Activated CD8-positive, alpha-beta memory T cell treated with anti-CD3 and anti-CD28 coated beads, Interleukin-2, amount 50 U/mL, for 24 hours (primary cell): ENCODE measurements around the gene CPZ.
"Not testable (repeated sequence)": the region's sequence is repeated elsewhere in the genome, so short reads cannot be mapped to it uniquely, and the experiment has no call there.

Experiments used
- DNase-seq: peaks from one replicate; pipeline ENCODE4 v3.0.0-alpha.2; 2020; ENCODE audit errors: extremely low read depth

The CPZ gene

DNA sequence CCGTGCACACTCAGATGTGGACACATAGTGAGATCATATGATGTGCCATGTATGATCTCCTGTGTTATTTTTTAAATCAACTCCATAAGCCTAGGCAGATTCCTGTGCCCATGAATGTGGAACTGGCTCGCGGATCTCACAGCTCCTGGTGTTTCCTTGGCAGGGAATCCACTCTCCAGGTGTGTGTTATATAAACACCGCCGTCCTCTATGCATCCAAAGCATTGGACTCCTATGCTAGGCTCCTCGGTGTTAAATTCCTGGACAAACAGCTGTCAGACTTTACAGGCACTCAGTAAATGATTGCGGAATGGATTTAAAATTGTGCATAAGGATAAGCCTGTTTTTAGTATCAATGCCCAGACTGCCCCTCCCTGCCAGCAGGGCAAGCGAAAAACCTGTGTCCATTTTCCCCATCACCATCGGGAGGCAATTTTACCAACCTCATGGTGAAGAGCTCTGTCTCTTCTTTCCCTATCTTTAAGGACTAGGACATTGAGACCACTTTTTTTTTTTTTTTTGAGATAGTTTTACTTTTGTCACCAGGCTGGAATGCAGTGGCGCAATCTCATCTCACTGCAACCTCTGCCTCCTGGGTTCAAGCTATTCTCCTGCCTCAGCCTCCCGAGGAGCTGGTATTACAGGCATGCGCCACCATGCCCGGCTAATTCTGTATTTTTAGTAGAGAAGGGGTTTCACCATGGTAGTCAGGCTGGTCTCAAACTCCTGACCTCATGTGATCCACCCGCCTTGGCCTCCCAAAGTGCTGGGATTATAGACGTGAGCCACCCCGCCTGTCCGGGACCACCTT is 36.0 kb upstream of the CPZ start:
- no peak for DNase-seq

DNA sequence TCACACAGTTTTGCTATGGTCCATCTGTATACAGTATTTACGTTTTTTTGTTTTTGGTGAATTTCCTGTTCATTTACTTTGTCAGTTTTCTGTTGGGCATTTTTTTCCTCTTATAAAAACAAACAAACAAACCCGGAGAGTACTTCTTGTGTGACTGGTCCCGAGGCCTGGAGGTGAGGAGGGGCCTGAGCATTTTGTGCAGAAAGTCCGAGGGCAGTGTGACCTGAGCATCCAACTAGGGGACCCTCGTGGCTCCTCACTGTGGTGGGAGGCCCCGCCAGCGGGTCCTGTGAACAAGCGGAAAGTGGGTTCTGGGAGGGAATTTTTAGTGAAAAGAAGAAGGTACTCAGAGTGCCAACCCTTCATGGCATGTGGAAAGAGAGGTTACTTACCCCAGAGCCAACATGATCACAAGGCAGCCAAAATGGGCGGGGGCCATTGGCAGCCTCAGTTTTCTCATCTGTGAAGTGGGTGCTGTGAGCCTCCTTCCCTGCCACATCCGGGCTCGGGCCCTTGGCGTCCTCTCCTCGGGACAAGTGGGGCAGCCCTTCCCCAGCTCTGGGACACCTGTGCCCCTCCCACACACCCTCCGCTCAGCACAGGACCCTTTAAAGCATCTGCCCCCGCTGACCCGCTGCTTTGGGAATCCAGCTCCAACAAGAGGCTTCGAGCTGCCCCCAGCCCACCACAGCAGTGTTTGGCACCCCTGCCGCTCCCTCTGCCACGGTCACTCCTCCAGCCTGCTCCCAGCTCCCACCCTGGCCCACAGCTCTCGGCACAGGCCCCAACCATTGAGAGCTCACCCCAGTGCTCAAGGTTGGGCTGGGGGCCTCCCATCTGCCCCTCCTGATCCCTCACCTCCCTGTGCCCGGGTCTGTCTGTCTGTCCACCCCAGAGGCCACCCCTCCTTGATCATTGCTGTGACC is 35.2 kb upstream of the CPZ start:
- DNase-seq = no peak

DNA sequence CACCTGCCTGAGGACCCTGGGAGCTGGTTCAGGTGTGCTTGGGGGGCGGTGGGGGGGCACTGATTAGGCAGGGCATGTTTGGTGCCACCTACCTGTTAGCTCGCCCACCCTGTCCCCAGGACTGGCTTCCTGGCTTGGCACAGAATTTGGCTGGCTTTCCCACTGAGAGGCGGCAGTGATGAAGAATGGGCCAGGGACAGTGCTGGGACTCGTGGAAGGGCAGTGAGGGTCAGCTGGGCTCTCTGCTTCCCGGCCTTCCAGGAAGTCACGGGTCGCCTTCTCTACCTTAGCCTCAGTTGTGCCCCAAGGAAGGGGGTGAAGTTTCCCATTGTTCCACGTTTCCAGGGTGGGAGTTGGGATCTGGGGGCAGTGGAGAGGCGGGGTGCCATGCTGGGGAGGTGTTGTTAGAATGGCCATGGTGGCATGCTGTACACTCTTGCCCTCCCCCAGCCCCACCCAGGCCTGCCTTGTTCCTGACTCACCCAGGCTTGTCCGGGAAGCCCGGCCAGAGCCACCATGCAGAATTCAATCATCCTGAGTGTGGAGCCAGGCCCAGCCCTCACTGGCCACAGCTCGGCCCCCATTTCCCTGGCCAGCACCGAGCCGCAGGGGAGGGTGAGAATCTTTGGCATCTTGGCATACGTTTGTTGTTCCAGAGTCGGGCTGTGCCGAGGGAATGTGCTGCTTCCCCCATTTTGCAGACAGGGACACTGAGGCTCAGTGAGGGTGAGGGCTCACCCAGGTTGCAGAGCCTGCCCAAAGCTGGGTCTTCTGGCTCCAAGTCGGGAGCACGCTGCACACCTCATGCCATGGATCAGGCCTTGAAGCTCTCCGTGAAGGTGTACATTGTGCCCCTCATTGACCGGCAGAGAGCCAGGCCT is 34.2 kb upstream of the CPZ start:
- no peak for DNase-seq

DNA sequence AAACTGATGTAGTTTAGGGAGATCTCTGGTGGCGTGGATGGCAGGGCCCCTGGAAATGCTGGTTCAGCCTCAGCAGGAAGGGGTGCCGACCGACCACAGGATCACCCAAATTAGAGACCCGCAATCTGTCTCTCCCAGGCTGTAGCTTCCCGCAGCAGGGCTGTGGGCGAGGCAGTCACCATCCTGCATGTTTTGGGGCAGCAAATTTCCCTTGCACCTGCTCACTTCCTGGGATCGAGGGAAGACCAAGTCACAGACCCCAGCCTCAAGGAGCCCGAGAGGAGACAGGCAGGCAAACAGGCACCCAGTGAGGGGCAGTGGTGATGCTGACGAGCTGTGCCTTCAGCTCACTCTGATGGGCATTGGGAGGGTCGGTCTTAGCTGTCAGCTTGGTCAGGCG is 33.6 kb upstream of the CPZ start:
- no peak for DNase-seq

DNA sequence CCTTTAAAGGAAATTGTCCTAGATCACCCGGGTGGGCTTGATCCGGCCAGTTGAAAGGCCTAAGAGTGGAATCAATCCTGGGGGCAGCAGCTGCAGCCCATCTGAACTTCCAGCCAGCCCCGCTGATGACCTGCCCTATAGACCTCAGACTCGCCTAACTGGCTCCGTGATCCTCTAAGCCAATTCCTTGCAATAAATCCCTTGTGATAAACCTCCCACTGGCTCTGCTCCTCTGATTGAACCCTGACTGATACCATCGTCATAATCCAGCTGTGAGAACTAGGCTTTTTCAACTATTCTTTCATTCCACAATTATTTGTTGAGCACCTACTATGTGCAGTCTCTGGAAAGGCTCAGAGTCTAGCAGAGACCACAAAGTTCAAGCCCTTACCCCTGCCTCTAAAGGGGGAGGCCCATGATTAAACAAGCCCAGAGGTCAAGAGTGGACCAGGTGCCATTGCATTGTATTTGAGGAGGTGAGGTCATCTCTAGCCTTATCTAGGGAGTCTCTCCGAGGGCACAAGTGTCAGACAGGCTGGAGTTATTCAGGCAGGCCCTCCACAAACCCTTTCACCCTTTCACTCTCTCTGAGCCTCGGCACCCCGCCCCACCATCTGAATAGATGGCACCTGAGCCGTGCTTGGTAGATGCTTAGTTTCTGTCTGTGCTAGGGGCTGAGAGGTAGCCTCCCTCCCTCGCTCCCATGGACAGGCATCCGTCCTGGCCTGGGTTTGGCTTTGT is 32.9 kb upstream of the CPZ start:
- no peak for DNase-seq

DNA sequence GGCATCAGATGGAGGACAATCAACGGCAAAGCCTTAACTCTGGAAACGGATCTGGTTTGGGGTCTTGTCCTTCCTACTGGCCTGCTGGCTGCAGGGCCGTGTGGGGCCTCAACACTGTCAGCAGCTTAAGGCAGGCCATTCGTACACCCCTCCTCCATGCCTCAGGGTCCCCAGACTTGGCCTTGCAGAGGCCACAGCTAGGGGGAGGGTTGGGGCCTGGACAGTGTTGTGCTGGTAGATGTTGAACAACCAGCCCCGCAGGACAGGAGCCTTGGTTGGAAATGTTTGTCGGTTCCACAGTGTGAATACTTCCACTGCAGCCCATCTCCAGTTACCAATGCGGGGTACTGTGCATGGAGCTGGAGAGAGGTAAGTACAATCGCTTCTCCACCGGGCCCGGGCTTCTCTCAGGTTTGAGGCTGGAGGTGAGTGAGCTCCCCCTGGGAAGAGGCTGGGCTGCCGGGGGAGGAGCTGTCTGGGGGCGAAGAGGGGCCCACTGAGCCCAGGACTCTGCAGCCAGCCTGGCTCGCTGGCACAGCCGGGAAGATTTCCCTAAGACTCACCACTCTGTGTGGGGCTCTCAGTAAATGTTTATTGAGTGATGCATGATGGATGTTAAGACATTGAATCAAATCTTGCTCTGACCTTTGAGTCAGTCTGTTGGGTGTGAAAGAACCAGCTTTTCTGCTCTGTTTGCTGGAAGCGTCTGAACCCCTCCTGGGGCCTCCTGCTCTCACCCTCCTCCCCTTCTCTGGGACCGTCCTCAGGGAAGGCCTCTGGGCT is 32.1 kb upstream of the CPZ start:
- DNase-seq = no peak

DNA sequence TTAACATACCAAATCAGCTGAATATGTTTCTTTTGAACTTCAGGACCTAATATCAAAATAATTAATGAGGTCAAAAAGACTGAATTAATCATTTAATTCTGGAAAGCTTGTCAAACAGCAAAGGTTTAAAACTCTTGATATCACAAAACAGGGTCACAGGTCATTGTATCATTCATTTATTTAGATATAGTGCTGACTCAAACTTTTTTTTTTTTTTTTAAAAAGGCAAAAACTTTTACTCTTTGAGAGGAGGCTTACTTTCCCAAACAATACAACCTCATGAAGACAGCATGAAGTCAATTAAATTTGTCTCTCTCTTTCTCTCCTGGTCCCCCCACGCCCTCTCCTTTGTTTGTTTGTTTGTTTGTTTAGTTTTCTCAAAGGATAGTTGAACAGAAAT is 28.0 kb upstream of the CPZ start:
- DNase-seq = no peak

DNA sequence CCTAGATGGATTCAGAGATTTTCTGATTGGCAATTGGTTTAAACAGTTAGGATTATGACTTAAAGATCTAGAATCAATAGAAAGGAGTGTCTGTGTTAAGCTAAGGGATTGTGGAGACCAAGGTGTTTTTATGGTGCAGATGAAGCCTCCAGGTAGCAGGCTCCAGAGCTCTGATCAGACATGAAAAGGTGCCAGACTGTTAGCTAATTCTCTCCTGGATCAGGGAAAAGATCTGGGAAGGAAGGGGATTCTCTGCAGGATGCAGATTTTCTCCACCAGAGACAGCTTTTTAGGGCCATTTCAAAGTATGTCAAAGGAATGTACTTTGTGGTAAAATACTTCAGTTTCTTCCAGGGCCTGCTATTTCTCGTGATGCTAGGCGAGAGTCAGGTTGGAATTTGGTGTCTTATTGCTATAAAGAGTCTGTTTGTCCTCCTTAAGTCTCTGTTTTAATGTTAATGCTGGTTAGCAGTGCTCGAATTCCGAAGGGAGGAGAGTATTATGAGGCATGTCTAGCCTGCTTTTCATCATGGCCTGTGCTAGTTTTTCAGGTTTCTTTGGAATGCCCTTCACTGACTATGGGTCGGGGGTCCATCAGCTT is 24.4 kb upstream of the CPZ start:
- no peak for DNase-seq

DNA sequence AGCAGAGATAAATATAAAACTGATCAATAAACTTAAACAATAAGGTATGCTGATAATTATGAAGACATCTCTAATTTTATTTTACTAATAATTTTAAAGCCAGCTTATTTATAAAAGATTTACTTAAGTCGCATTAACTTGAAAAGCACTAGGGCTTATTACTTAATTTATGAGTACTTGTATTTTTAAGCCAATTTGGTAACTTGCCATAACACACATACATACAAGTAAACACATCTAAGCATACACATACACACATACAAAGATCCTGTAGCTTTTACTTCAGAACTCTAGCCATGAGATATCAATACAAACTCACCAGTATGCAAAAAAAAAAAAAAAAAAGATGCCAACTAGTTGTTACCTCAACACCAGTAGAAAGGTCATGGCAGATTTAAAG is 22.4 kb upstream of the CPZ start:
- DNase-seq = no peak

DNA sequence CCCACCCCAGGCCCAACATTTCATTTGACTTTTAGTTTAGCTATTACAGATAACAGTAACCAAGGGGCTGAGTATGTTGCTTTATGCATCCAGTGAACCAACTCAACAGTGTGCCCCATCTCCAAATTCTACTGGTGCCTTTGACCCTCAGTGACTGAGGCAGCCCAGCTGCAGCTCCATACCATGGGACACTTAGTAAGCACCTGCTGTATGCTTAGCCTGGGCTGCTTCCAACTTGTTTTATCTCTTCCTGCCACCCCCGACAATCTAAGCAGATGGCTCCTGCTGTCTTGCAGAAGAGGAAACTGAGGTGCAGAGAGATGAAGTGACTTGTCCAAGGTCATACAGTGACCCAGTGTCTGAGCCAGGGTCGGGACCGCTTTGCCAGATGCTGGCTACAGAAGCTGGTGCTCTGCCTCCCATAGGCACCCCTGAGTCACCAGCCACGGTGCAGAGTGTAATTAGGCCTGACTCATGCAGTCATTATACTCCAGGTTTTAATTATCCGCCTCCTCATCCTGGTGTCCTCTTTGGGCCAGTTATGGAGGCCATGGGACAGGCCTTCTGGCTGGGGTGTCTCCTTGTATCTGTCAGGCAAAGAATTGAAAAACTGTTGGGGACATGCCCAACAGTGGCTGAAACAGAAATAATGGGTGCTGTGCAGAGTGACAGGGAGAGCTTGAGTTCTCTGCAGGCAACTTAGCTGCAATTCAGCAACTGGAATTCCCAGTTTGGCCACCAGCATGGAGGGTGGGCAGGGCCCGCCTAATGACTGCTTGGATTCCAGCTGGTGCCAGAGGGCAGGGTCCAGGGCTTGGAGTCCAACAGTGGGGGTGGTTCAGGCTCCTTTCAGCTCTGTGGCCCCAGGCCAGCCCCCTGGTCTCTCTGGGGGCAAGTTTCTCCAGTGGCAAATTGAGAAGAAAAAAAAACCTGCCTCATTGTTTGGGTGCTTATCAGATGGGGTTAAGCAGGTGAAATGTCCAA is 20.6 kb upstream of the CPZ start:
- no peak for DNase-seq

DNA sequence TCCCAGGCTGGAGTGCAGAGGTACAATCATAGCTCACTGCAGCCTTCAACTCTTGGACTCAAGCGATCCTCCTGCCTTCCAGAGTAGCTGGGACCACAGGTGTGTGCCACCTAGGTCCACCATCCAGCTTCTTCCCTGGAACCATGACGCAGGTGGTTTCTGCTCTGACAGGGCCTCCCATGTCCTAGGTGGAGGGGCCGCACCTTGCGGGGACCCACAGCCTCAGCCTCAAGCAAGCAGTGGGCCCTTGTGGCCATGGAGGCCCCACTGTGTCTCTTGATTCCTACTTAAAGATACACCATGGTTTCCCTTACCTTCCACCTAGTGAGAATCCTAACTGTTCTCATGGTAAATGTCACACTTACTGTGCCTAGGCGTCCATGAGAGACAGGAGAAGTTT is 19.3 kb upstream of the CPZ start:
- DNase-seq = no peak

DNA sequence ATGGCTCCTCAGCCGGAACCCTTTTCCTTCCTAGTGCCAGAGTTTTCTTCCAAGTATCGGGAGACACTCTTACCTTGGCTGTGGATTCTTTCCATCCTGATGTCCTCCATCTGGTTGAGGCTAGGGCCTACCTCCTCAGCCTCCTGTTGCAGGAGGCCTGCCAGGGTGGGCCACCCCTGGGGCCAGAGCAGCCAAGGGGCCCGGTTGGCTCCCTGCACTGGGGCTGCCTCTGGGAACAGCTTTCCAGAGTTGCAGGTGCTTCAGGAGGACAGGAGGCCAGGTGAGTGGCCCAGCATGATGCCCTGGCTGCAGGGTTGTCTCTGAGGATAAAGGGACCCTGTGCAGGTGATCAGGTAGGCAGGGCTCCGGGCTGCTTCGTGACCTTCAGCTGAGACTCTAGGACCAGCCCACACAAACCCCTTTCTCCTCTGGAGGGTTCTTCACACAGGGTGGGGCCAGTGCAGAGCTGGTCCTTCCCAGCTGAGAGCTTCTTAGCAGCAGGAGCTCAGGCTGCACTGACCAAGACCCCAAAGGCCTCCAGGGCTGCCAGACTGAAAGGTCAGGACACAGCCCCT is 17.7 kb upstream of the CPZ start:
- no peak for DNase-seq

DNA sequence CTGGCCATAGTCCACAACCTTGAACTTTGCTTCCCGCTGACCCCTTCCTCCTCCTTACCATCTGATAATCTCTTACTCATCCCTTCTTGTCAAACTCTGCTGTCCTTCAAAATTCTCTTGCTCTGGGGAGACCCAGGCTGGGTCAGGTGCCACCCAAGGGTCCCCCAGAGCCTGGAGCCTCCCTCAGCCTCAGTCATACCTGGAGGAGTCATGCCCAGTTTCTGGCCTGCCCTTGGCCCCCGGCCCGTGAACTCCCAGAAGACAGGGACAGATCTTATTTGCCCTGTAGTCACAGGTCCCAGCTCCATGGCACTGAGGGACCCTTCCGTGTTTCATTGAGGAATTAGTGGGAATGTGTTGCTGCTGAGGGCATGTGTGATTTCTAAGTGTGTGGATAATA is 17.1 kb upstream of the CPZ start:
- no peak for DNase-seq

DNA sequence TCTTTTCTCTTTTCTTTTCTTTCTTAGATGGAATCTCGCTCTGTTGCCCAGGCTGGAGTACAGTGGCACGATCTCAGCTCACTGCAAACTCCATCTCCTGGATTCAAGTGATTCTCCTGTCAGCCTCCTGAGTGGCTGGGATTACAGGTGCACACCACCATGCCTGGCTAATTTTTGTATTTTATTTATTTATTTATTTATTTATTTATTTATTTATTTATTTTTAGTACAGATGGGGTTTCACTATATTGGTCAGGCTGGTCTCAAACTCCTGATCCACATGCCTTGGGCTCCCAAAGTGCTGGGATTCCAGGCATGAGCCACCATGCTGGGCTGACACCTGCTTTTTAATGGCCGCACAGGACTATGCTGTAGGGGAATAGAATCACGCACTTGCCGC is 16.0 kb upstream of the CPZ start:
- DNase-seq = not testable (repeated sequence)

DNA sequence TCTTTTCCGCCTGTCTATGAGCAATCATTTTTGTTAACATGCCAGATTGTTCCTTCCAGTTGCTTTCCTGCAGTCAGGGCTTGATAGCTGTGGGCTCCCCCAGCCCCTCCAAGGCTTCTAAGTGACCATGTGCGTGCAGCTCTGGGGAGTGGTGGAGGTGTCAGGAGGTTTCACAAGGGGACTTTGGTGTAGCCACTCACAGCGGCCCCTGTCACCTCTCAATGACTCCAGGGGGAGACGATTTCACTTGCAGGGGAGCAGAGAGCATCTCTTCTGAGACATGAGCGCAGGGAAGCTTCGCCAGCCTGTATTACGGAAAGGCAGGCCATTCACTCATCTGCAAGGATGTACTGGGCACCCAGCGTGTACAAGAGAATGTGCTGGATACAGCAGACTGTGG is 15.5 kb upstream of the CPZ start:
- DNase-seq = no peak

DNA sequence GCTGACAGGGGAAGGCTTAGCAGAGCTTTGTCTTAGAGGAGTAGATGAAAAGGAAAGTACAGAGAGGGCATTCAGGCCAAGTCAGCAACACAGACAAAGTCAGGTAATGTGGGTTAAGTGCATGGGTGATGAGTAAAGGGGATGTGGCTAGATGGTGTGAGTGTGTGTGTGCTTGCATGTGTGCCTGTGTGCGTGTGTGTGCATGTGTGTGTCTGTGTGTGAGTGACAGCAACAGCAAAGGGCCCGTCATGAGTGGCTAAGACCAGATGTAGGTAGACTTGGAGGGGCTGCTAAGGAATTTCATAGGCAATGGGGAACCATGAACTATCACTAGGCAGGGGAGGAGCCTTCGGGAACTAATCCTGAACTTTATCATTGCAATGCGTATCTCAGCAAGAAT is 14.6 kb upstream of the CPZ start:
- no peak for DNase-seq

DNA sequence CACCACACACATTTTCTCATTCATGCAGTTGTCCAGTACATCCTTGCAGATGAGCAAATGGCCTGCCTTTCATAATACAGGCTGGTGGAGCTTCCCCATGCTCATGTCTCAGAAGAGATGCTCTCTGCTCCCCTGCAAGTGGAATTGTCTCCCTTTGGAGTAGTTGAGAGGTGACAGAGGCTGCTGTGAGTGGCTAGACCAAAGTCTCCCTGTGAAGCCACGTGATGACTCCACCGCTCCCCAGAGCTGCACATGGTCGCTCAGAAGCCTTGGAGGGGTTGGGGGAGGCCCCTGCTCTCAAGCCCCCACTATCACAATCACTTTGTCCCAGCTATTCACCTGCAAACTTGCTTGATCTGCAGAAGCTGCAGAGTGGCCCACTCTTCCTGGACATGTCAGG is 13.8 kb upstream of the CPZ start:
- DNase-seq = no peak

DNA sequence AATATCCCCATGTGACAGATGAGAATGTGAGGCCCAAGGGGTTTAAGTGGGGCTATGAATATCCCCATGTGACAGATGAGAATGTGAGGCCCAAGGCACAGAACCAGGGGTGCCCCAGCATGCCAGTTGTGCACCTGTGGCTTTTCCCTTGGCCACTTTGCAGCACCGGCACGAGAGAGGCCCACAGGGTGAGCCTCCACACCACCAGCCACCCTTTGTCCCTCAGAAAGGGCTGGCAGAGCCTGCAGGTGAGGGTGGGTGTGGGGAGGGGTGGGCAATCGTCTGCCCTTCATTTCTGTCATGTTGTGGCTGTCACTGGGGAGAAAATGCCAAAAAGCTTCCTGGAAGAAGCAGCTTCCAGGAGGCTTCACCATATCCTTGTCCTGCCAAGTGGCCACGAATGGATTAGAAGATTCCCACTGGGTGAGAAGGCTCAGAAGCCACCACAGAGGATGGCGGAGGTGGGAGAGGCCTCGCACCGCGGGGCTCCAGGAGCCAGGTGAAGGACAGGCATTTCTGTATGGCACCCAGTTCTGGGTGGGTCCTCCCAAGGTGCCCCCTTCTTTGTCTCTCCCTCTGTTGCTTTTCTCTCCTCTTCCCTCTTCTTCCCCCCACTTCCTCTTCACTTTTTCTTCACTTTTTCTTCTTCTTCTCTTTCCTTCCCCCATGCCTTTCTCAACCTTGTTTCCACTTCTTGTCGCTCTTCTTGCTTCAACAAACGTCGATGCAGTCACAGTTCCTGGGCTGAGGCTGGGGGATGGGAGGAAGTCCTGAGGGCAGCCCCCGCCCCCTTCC is 12.8 kb upstream of the CPZ start:
- DNase-seq = no peak
